HepG2 (cell line): Measurements from ENCODE around the gene CPEB4. TPM values are rescaled to one million over a fixed set of nuclear protein-coding genes. Genes with fewer than 3 reads are reported as not detected.
A peak's percentile ranks its signal among the peaks of the same experiment; 100 is the strongest.

Experiments used
- ATAC-seq: fragments of 200-7000 bp; cut with Tn5 transposase; 3 replicates; pipeline ENCODE4 v1.9.1; 2020; ENCODE audit warnings: mild to moderate bottlenecking, moderate library complexity
- BruUV-seq: library from RNA; stranded (reverse); fragments of 400-500 nt; replicated peaks from 2 replicates; lab custom pipeline; 2021; lab: Mats Ljungman, UMichigan
- CTCF ChIA-PET: fragments of 300-600 bp; formaldehyde crosslinking; extraction: SDS; loops from one replicate; lab custom pipeline; 2021; ENCODE audit warnings: low total read pairs, inconsistent platforms, low intra/inter-chr PET ratio; lab: Yijun Ruan, JAX
- POLR2A ChIA-PET: fragments of 350-600 bp; sonication (Branson Sonifier 250); formaldehyde crosslinking; loops from one replicate; lab custom pipeline; 2020; ENCODE audit warnings: antibody characterized with exemption, inconsistent platforms; lab: Yijun Ruan, JAX
- DNase-seq: peaks from one replicate; pipeline ENCODE4 v3.0.0-alpha.2; 2015; ENCODE audit warnings: low spot score
- FAIRE-seq: peaks from 3 replicates; lab custom pipeline; 2011; peaks lifted over from hg19 to GRCh38; lab: Jason Lieb, UNC
- H2AFZ ChIP-seq: one replicate; pipeline ENCODE4 v1.6.1; 2011; ENCODE audit warnings: low read length, inconsistent platforms
- H3K27ac ChIP-seq: fragments of 300-600 bp; 3 replicates; pipeline ENCODE4 v1.8.0; 2011; ENCODE audit warnings: mixed run types, mild to moderate bottlenecking, mixed read lengths, low read length, inconsistent platforms; ENCODE audit not compliant: insufficient read depth; ENCODE audit errors: extremely low read length
- H3K27me3 ChIP-seq, 2 experiments: fragments of 200-600 bp in 1 of 2; 2 replicates in 1 of 2; 3 replicates in 1 of 2; pipeline versions ENCODE4 v1.6.0 to v1.8.0; 2011; ENCODE audit warnings: low read length in 2 of 2, mild to moderate bottlenecking in 2 of 2, moderate library complexity in 2 of 2, inconsistent platforms in 1 of 2; ENCODE audit not compliant: insufficient read depth in 2 of 2, control insufficient read depth in 1 of 2
- H3K36me3 ChIP-seq, 2 experiments: fragments of 200-600 bp in 1 of 2; replicated peaks in 1 of 2; 2 replicates in 1 of 2; 3 replicates in 1 of 2; pipeline versions ENCODE4 v1.5.1 to v1.8.0; 2011; ENCODE audit warnings: low read length in 2 of 2, inconsistent platforms in 1 of 2; ENCODE audit not compliant: insufficient read depth in 2 of 2, control insufficient read depth in 1 of 2
- H3K4me1 ChIP-seq: 2 replicates; pipeline ENCODE4 v1.5.1; 2012; ENCODE audit warnings: low read length, inconsistent platforms; ENCODE audit not compliant: insufficient read depth
- H3K4me2 ChIP-seq: 2 replicates; pipeline ENCODE4 v1.6.0; 2011; ENCODE audit warnings: low read depth, low read length, inconsistent platforms
- H3K4me3 ChIP-seq, 3 experiments: fragments of 200-600 bp in 1 of 3; sonication (generic), shearing (Covaris generic) in 1 of 3; replicated peaks in 1 of 3; 2 replicates each; pipeline ENCODE4 v1.5.1; 2011 to 2016; ENCODE audit warnings: low read length in 3 of 3, inconsistent platforms in 2 of 3, low read depth in 2 of 3, mild to moderate bottlenecking in 2 of 3, control low read depth in 1 of 3, mixed read lengths in 1 of 3; ENCODE audit not compliant: insufficient read depth in 1 of 3
- H3K79me2 ChIP-seq: one replicate; pipeline ENCODE4 v1.6.1; 2011; ENCODE audit warnings: low read length, inconsistent platforms; ENCODE audit not compliant: insufficient read depth
- H3K9ac ChIP-seq: 2 replicates; pipeline ENCODE4 v1.6.0; 2011; ENCODE audit warnings: mild to moderate bottlenecking, low read depth, low read length, inconsistent platforms; ENCODE audit not compliant: insufficient read depth
- H3K9me3 ChIP-seq: 2 replicates; pipeline ENCODE4 v1.5.1; 2012; ENCODE audit warnings: mild to moderate bottlenecking, low read length
- H4K20me1 ChIP-seq: 2 replicates; pipeline ENCODE4 v1.6.0; 2011; ENCODE audit warnings: inconsistent platforms, mild to moderate bottlenecking, low read length, moderate library complexity; ENCODE audit not compliant: insufficient read depth
- ASH2L ChIP-seq: fragments of 300-600, 200-600 bp; sonication (generic); IDR thresholded peaks from 2 replicates; pipeline ENCODE4 v1.7.0; 2017; ENCODE audit warnings: low read depth, mild to moderate bottlenecking, moderate library complexity, mixed read lengths, low read length; ENCODE audit not compliant: insufficient read length
- ATM ChIP-seq: fragments of 450-650 bp; IDR thresholded peaks from 2 replicates; pipeline ENCODE4 v1.7.1; 2017; ENCODE audit warnings: mild to moderate bottlenecking, borderline replicate concordance
- CEBPB ChIP-seq: IDR thresholded peaks from 2 replicates; pipeline ENCODE4 v1.6.1; 2011; ENCODE audit warnings: low read depth, low read length, improper control_type of control experiment, borderline replicate concordance
- CEBPG ChIP-seq: IDR thresholded peaks from 2 replicates; pipeline ENCODE4 v1.6.1; 2016
- CHCHD3 ChIP-seq: sonication (generic); formaldehyde crosslinking; IDR thresholded peaks from 2 replicates; pipeline ENCODE4 v1.8.0; 2022; ENCODE audit warnings: mild to moderate bottlenecking, missing genetic modification reagents, moderate library complexity
- MAF1 ChIP-seq: sonication (generic); formaldehyde crosslinking; IDR thresholded peaks from 2 replicates; pipeline ENCODE4 v1.5.0; 2020; ENCODE audit warnings: missing genetic modification reagents, borderline replicate concordance
- PHF20 ChIP-seq: sonication (generic); formaldehyde crosslinking; IDR thresholded peaks from 2 replicates; pipeline ENCODE4 v1.5.0; 2020; ENCODE audit warnings: mild to moderate bottlenecking, missing genetic modification reagents
- TGIF2 ChIP-seq: IDR thresholded peaks from 2 replicates; pipeline ENCODE4 v1.6.1; 2016; ENCODE audit warnings: control low read depth, missing compliant biosample characterization
- ZBTB46 ChIP-seq: sonication (generic); formaldehyde crosslinking; IDR thresholded peaks from 2 replicates; pipeline ENCODE4 v1.4.0; 2020; ENCODE audit warnings: mild to moderate bottlenecking, missing genetic modification reagents, borderline replicate concordance
- ZFAT ChIP-seq: sonication (generic); formaldehyde crosslinking; conservative IDR thresholded peaks from 2 replicates; pipeline ENCODE4 v1.8.1; 2023; ENCODE audit warnings: missing genetic modification reagents, inconsistent platforms
- ZNF703 ChIP-seq: sonication (generic); formaldehyde crosslinking; IDR thresholded peaks from 2 replicates; pipeline ENCODE4 v1.5.1; 2020; ENCODE audit warnings: missing genetic modification reagents, mild to moderate bottlenecking, moderate library complexity, borderline replicate concordance
- WGBS: methylation state at CpG from one replicate; pipeline ENCODE4 v1.1.6; 2017; ENCODE audit warnings: low lambda C conversion rate; 5-methylcytosine and 5-hydroxymethylcytosine counted together
- in situ Hi-C: cut with HindIII; loops from 2 replicates; pipeline ENCODE4 v1.10.0; 2017; ENCODE audit warnings: low pct_unique_long_range_greater_than_20kb; ENCODE audit not compliant: extremely low pct_ligation_motif_present
- intact Hi-C: fragments of 100-400 bp; cut with micrococcal nuclease; formaldehyde crosslinking; loops from one replicate; pipeline ENCODE4 v1.10.0; 2022; ENCODE audit not compliant: unreplicated experiment
- polyA plus RNA-seq, 8 experiments: library from polyadenylated mRNA; depleted of rRNA in 3 of 8; stranded (reverse) in 7 of 8; unstranded in 1 of 8; fragments of >200 nt; fragmentation: Illumina TruSeq in 4 of 8; extraction: Trizol in 4 of 8; gene quantifications; 2 replicates each; pipeline versions ENCODE4 v1.2.1 to v1.2.3, GENCODE V29; 2011 to 2016; ENCODE audit warnings: low read depth in 4 of 8, missing spikeins in 1 of 8, mixed read lengths in 1 of 8; ENCODE audit not compliant: insufficient read depth in 1 of 8
- total RNA-seq, 5 experiments: library from RNA; depleted of rRNA; stranded (reverse); fragments of >200 nt; fragmentation: Illumina TruSeq; extraction: Trizol; gene quantifications; 2 replicates each; pipeline ENCODE4 v1.2.3, GENCODE V29; 2016; ENCODE audit warnings: low read depth in 1 of 5
- TF ChIP-seq, protein P1 (sequence below): sonication (generic); formaldehyde crosslinking; IDR thresholded peaks from 2 replicates; pipeline ENCODE4 v1.8.0; 2022; ENCODE audit warnings: mild to moderate bottlenecking, missing genetic modification reagents
- TF ChIP-seq, protein P2 (sequence below): IDR thresholded peaks from 2 replicates; pipeline ENCODE4 v1.6.1; 2016; ENCODE audit warnings: missing genetic modification reagents, missing compliant biosample characterization
- TF ChIP-seq, protein P3 (sequence below): fragments of 450-650 bp; IDR thresholded peaks from 2 replicates; pipeline ENCODE4 v1.6.1; 2017

CPEB4 gene
- total and polyA plus RNA-seq, 2 of the 13 experiments (the other 11 are each of a cell fraction or from before 2014, with no cell fraction given), result 7.7 to 26.7 TPM

DNA sequence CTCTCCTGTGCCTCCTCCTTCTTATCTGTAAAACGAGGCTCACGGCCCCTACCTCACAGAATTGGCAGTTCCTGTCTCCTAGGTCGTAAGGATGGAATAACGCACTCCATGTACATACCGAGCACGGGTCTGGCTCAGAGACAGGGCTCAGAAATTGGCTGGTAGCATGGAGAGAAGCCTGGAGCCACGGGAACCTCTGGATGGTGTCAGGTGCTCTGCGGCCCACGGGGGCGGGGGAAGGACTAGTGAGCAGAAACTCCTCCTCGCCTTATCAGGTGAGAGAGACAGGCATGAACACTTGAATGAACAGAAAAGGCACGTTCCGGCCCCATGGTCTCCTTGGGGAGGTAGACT lies 85.4 kb downstream of the CPEB4 start (continued):
- TF ChIP-seq, protein P1, sequence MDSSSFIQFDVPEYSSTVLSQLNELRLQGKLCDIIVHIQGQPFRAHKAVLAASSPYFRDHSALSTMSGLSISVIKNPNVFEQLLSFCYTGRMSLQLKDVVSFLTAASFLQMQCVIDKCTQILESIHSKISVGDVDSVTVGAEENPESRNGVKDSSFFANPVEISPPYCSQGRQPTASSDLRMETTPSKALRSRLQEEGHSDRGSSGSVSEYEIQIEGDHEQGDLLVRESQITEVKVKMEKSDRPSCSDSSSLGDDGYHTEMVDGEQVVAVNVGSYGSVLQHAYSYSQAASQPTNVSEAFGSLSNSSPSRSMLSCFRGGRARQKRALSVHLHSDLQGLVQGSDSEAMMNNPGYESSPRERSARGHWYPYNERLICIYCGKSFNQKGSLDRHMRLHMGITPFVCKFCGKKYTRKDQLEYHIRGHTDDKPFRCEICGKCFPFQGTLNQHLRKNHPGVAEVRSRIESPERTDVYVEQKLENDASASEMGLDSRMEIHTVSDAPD (CRISPR knock-in tag), result no peak

GRCh38 chr5:173974688-173975239 lies 86.6 kb downstream of the CPEB4 start:
- peaks cover 55% of the 10 kb centered on the region for H3K4me1 ChIP-seq
- peak overlapping the region; percentile 94 for H3K4me2 ChIP-seq
- H3K27ac ChIP-seq, result no peak overlapping the region
- POLR2A ChIA-PET, result interaction anchor here (0.9 to 2.6 kb wide), 5 partner anchors 42 to 208 kb away, joined by 3 to 11 read pairs (median 9); partner anchors contain the start of gene CPEB4
- H3K9ac ChIP-seq, result no peak overlapping the region
- CTCF ChIA-PET, result no interaction called here
- no peaks in the 10 kb centered on the region for H4K20me1 ChIP-seq
- FAIRE-seq, result no peak
- peak overlapping the region in 1 of 3 experiments; percentile 27; a peak in 1 of 6 replicates for H3K4me3 ChIP-seq
- ATAC-seq, result no peak
- DNase-seq, result no peak
- 15% methylated on average over 5 of the region's 5 CpGs for WGBS
- BruUV-seq, result no TSS peak
- H3K9me3 ChIP-seq, result no peaks in the 10 kb centered on the region
- intact Hi-C loops (no loop called here), in situ Hi-C loops (loop anchor here (5.0 to 25.0 kb wide), 3 partner anchors 82 to 357 kb away; partner anchors contain the start of gene BOD1)
- H2AFZ ChIP-seq, result no peak overlapping the region
- H3K79me2 ChIP-seq, result no peaks in the 10 kb centered on the region
- no peaks in the 10 kb centered on the region for H3K27me3 ChIP-seq
- no peaks in the 10 kb centered on the region for H3K36me3 ChIP-seq
- TF ChIP-seq ZBTB46 (no peak), ATM (no peak), CEBPB (peak; percentile 81; the same call in 1 of the 2 replicates), PHF20 (CRISPR knock-in tag) (no peak), MAF1 (CRISPR knock-in tag) (no peak), CEBPG (CRISPR knock-in tag) (peak; percentile 83), TGIF2 (CRISPR knock-in tag) (no peak), ZNF703 (CRISPR knock-in tag) (no peak), ZFAT (CRISPR knock-in tag) (no peak), ASH2L (no peak), CHCHD3 (CRISPR knock-in tag) (no peak)
- TF ChIP-seq, protein P2, sequence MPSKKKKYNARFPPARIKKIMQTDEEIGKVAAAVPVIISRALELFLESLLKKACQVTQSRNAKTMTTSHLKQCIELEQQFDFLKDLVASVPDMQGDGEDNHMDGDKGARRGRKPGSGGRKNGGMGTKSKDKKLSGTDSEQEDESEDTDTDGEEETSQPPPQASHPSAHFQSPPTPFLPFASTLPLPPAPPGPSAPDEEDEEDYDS, result no peak
- TF ChIP-seq, protein P3, sequence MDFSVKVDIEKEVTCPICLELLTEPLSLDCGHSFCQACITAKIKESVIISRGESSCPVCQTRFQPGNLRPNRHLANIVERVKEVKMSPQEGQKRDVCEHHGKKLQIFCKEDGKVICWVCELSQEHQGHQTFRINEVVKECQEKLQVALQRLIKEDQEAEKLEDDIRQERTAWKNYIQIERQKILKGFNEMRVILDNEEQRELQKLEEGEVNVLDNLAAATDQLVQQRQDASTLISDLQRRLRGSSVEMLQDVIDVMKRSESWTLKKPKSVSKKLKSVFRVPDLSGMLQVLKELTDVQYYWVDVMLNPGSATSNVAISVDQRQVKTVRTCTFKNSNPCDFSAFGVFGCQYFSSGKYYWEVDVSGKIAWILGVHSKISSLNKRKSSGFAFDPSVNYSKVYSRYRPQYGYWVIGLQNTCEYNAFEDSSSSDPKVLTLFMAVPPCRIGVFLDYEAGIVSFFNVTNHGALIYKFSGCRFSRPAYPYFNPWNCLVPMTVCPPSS, result no peak
